AG10803 (cell line): ENCODE measurements around the gene RBMS1.

Source experiments
- DNase-seq: peaks from one replicate; pipeline ENCODE4 v3.0.0; 2010; ENCODE audit warnings: low read depth
- H3K4me3 ChIP-seq: 2 replicates; pipeline ENCODE4 v1.5.1; 2011; ENCODE audit warnings: mild to moderate bottlenecking, low read length, control low read depth
- TF ChIP-seq, protein P1 (sequence below): conservative IDR thresholded peaks from 2 replicates; pipeline ENCODE4 v1.5.1; 2011; ENCODE audit warnings: mild to moderate bottlenecking, low read length, control low read depth, inconsistent platforms

Gene RBMS1

DNA sequence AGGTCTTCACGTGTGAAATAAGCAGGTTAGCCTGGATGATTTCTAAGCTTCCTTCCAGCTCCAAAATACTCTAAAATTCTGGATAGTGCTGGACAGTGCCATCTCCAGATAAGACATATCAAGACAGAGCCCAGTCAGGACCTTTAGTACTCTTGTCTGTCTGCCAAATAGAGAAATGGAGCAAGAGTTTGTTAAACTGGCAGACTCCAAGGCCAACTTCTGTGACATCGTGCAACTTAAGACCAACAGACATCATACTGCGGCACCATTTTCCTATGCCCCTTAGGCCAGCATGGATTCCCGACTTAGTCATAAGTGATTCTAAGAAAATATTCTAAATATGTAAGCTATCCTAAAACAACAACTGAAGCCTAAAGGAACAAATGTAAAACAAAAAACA, 118.6 kb downstream of the RBMS1 start:
- TF ChIP-seq, protein P1, sequence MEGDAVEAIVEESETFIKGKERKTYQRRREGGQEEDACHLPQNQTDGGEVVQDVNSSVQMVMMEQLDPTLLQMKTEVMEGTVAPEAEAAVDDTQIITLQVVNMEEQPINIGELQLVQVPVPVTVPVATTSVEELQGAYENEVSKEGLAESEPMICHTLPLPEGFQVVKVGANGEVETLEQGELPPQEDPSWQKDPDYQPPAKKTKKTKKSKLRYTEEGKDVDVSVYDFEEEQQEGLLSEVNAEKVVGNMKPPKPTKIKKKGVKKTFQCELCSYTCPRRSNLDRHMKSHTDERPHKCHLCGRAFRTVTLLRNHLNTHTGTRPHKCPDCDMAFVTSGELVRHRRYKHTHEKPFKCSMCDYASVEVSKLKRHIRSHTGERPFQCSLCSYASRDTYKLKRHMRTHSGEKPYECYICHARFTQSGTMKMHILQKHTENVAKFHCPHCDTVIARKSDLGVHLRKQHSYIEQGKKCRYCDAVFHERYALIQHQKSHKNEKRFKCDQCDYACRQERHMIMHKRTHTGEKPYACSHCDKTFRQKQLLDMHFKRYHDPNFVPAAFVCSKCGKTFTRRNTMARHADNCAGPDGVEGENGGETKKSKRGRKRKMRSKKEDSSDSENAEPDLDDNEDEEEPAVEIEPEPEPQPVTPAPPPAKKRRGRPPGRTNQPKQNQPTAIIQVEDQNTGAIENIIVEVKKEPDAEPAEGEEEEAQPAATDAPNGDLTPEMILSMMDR: no peak
- H3K4me3 ChIP-seq: no peak overlapping the region
- peak; percentile 74 for DNase-seq

DNA sequence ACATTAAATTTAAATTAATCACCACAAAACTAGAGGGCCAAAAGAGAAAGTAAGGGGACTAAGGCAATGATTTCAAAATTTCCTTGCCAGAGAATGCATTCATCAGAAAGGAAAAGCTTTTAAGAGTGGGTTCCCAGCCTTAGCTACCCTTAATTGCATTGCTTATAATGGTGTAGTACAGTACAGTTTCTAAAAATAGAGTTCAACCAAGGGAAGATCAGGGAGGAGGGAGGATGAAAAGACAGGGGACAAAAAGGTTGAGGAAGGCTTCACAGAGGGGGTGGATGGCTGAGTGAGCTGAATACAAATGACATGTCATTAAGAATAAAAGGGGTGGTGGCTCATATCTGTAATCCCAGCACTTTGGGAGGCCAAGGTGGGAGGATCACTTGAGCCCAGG, 119.9 kb downstream of the RBMS1 start:
- TF ChIP-seq, protein P1: no peak
- DNase-seq: no peak
- H3K4me3 ChIP-seq: no peak overlapping the region

DNA sequence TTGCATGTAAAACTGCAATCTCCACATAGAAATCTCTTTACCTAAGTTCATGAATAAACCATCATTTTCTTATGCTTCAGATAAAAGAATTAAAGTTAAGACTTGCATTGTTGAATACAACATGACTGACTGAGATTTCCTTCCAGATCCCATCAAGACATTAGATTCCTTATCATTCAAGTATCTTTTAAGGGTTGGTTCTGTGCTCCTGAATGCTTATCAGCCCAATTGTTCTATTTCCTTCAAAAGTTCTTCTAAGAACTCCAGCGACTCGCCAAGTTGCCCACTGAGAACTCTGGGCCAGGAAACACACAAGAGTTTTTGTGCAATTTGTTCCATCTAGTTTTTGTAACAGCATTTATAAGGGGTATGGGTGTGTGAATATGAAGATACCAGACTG, 120.3 kb downstream of the RBMS1 start:
- H3K4me3 ChIP-seq: no peak overlapping the region
- TF ChIP-seq, protein P1: no peak
- DNase-seq: no peak

DNA sequence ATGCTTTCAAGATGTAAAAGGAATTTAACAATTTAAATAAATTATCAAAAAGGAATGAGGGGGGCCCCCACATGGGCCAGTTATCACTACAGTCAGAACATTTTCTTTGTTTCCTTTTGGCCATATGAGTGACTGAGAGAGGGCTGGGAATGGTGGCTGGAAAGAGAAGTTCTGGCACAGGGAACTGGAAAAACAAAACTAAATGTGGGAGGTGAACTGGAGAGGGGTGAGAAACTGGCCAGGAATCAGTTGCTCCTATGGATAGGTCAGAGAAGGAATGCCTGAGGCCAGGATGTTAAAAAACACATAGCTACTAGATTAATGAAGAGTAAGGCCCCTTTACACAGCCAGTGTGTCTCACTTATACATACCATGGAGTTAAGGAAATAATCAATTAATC, 121.0 kb downstream of the RBMS1 start:
- peak; percentile 48 for DNase-seq
- H3K4me3 ChIP-seq: no peak overlapping the region
- TF ChIP-seq, protein P1: no peak

DNA sequence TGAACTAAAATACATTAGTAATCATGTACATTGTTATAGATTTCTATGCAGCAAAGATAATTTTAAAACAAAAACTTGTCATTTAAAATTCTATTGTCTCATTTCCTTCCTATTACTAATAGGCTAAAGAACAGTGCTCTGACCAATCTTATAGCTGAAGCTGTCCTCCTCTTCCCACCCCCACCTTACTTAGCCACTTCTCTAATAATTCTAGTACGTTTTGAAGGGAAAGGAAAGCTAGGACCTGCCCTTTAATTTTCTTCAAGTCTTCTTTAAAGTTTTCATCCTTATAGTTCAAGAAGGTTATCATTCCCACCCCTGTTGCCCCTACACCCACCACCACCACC, 121.6 kb downstream of the RBMS1 start:
- TF ChIP-seq, protein P1: no peak
- no peak for DNase-seq
- H3K4me3 ChIP-seq: no peak overlapping the region

DNA sequence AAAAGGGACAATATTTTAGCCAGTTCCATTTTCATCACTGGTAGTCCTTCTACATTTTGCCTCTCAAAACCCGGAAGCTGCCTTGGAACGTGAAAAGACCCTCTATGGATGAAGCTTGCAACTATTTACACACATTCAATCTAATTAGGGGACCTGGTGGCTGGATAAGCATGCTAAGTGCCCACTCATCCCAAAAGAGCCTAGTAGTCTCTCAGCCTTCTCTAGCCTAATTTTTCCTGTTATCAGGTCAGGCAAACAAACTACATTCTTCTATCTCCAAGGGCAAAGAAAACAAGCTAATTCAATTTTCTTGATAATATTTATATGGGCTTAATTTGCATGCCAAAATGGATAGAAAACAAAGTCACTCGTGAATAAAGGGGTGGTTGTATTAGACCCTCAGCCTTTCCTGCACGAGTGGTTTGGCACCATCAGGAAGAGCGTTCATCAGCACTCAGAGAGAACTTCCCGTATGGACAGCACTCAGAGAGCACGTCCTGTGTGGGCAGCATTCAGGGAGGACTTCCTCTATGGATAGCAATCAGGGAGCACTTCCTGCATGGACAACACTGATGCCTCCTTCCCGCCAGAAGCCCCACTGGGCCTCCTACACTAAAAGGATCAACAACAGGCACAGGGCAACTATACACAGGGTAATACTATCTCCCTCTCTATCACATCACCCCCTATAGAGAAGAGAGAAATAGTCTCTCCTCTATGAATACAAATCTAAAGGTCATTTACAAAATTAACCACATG, 122.2 kb downstream of the RBMS1 start:
- peak; percentile 42 for DNase-seq
- no peak overlapping the region for H3K4me3 ChIP-seq
- TF ChIP-seq, protein P1: no peak
